Measurements from ENCODE around the gene ADAMTS14. TPM values are rescaled to one million over a fixed set of nuclear protein-coding genes. Genes with fewer than 3 reads are reported as not detected.

ADAMTS14 gene
- total RNA-seq, 2 donors from 2014 or later, result 0.53 to 0.81 TPM

GRCh38 chr10:70711911-70712310 is 39.6 kb downstream of the ADAMTS14 start:
- no peak for DNase-seq
- intact Hi-C loops (cut with DNase I), result no loop called here
- no peak for ATAC-seq

GRCh38 chr10:70714245-70714644 is 41.9 kb downstream of the ADAMTS14 start:
- ATAC-seq (no peak), DNase-seq (no peak)
- intact Hi-C loops (cut with DNase I), result no loop called here

GRCh38 chr10:70714951-70715350 is 42.6 kb downstream of the ADAMTS14 start:
- no peak for ATAC-seq
- intact Hi-C loops (cut with DNase I), result no loop called here
- no peak for DNase-seq

- peak in 1 of 2 donors; percentile 39 for ATAC-seq
- DNase-seq, result no peak
- intact Hi-C loops (cut with DNase I), result no loop called here
Measured at GRCh38 chr10:70715853-70716795, 43.8 kb downstream of the ADAMTS14 start.

GRCh38 chr10:70722820-70723424 is 50.6 kb downstream of the ADAMTS14 start:
- intact Hi-C loops (cut with DNase I), result no loop called here
- peak in 1 of 2 donors; percentile 41 for ATAC-seq
- DNase-seq, result no peak

GRCh38 chr10:70723771-70724170 is 51.5 kb downstream of the ADAMTS14 start:
- ATAC-seq (no peak), DNase-seq (no peak)
- intact Hi-C loops (cut with DNase I), result no loop called here

GRCh38 chr10:70726909-70727495 is 54.7 kb downstream of the ADAMTS14 start:
- no peak for ATAC-seq
- intact Hi-C loops (cut with DNase I), result no loop called here

GRCh38 chr10:70728328-70728727 is 56.0 kb downstream of the ADAMTS14 start:
- DNase-seq, result no peak
- intact Hi-C loops (cut with DNase I), result no loop called here
- no peak for ATAC-seq

More at GRCh38 chr10:70726909-70727495, 54.7 kb downstream of the ADAMTS14 start:
- DNase-seq, result no peak

- peak; percentile 20 to 34 for ATAC-seq
- no peak for DNase-seq
- intact Hi-C loops (cut with DNase I), result no loop called here
Measured at GRCh38 chr10:70729763-70730357, 57.6 kb downstream of the ADAMTS14 start.

GRCh38 chr10:70730955-70731354 is 58.6 kb downstream of the ADAMTS14 start:
- intact Hi-C loops (cut with DNase I), result no loop called here
- DNase-seq, result no peak
- ATAC-seq, result no peak

GRCh38 chr10:70732569-70732968 is 60.3 kb downstream of the ADAMTS14 start:
- DNase-seq, result no peak
- no peak for ATAC-seq
- intact Hi-C loops (cut with DNase I), result no loop called here

- ATAC-seq, result no peak
Measured at GRCh38 chr10:70733051-70733450, 60.7 kb downstream of the ADAMTS14 start.

GRCh38 chr10:70735161-70735560 is 62.9 kb downstream of the ADAMTS14 start:
- ATAC-seq, result no peak

More at GRCh38 chr10:70733051-70733450, 60.7 kb downstream of the ADAMTS14 start:
- DNase-seq, result no peak
- intact Hi-C loops (cut with DNase I), result no loop called here

GRCh38 chr10:70736525-70736924 is 64.2 kb downstream of the ADAMTS14 start:
- intact Hi-C loops (cut with DNase I), result no loop called here
- DNase-seq (no peak), ATAC-seq (no peak)

More at GRCh38 chr10:70735161-70735560, 62.9 kb downstream of the ADAMTS14 start:
- DNase-seq, result no peak
- intact Hi-C loops (cut with DNase I), result no loop called here

GRCh38 chr10:70737250-70737649 is 64.9 kb downstream of the ADAMTS14 start:
- ATAC-seq (no peak), DNase-seq (no peak)
- intact Hi-C loops (cut with DNase I), result no loop called here

- intact Hi-C loops (cut with DNase I), result no loop called here
- DNase-seq (no peak), ATAC-seq (no peak)
Measured at GRCh38 chr10:70738006-70738760, 65.9 kb downstream of the ADAMTS14 start.

GRCh38 chr10:70738761-70739121 is 66.4 kb downstream of the ADAMTS14 start:
- ATAC-seq (no peak), DNase-seq (no peak)
- intact Hi-C loops (cut with DNase I), result no loop called here

- DNase-seq (no peak), ATAC-seq (no peak)
- intact Hi-C loops (cut with DNase I), result no loop called here
Measured at GRCh38 chr10:70740406-70741288, 68.3 kb downstream of the ADAMTS14 start.
